CD4-positive, alpha-beta T cell treated with Interleukin-21 for 1 hour (primary cell): Measurements from ENCODE around the gene TOM1L1.

ENCODE experiments used
- DNase-seq: peaks from one replicate; pipeline ENCODE4 v3.0.0-alpha.2; 2020

Gene TOM1L1

GRCh38 chr17:55002458-55002857, 101.8 kb downstream of the TOM1L1 start:
- no peak for DNase-seq

- no peak for DNase-seq
These were observed 103.8 kb downstream of the TOM1L1 start for GRCh38 chr17:55004484-55004883.

GRCh38 chr17:55005520-55005919, 104.9 kb downstream of the TOM1L1 start:
- DNase-seq: peak; percentile 13
